Stimulated activated CD8-positive, alpha-beta memory T cell treated with anti-CD3 and anti-CD28 coated beads, Interleukin-15, amount 100 ng/mL, for 48 hours (primary cell): ENCODE results near the gene PPP1R8.

ENCODE experiments used
- DNase-seq, 2 donors: peaks; one replicate each; pipeline ENCODE4 v3.0.0-alpha.2; 2020; ENCODE audit warnings: low read depth in 2 of 2

The PPP1R8 gene

DNA sequence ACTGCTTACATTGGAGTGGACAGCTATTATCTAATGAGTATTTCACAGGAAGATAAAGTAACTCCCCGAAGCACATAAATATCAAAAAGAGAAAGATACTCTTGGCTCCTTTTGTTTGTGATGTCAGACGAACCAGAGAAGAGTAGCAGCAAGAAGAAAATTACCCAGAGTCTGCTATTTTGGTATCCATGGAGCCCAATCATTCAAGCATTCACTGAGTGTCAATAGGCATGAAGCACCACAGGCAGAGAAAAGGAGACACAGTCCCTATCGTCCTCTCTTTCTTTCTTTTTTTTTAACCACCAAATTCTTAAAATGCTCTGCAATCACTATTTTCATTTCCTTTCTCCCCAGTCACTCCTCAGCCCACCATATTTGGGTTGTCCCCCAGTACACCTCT lies 63.9 kb downstream of the PPP1R8 start:
- no peak for DNase-seq
